Panc1 (cell line): ENCODE results near the gene BMAL1. TPM values are rescaled to one million over a fixed set of nuclear protein-coding genes. Genes with fewer than 3 reads are reported as not detected.

ENCODE experiments used
- ATAC-seq: fragments of 200-7000 bp; cut with Tn5 transposase; 2 replicates; pipeline ENCODE4 v1.9.1; 2020; ENCODE audit warnings: mild to moderate bottlenecking, moderate library complexity
- BruUV-seq: library from RNA; stranded (reverse); fragments of 400-500 nt; replicated peaks from 2 replicates; lab custom pipeline; 2021; lab: Mats Ljungman, UMichigan
- CTCF ChIA-PET: fragments of 300-600 bp; sonication (Branson Sonifier 250); formaldehyde crosslinking; loops from one replicate; lab custom pipeline; 2022; ENCODE audit warnings: antibody characterized with exemption; lab: Charles Lee
- POLR2A ChIA-PET: fragments of 300-600 bp; sonication (Branson Sonifier 250); formaldehyde crosslinking; loops from one replicate; lab custom pipeline; 2022; ENCODE audit warnings: antibody characterized with exemption; lab: Charles Lee
- DNase-seq: peaks from one replicate; pipeline ENCODE4 v3.0.0-alpha.2; 2010; ENCODE audit warnings: low read depth, low spot score
- H3K27ac ChIP-seq: 2 replicates; pipeline ENCODE4 v1.5.1; 2011; ENCODE audit warnings: mild to moderate bottlenecking, low read length, inconsistent platforms
- H3K27me3 ChIP-seq: fragments of 200-500 bp; sonication (Bioruptor generic); 2 replicates; pipeline ENCODE4 v1.6.0; 2014; ENCODE audit warnings: low read length, inconsistent platforms; ENCODE audit not compliant: control insufficient read depth, insufficient read depth
- H3K36me3 ChIP-seq: fragments of 200-500 bp; sonication (Bioruptor generic); 2 replicates; pipeline ENCODE4 v1.5.1; 2014; ENCODE audit warnings: inconsistent platforms, mild to moderate bottlenecking, low read length, moderate library complexity; ENCODE audit not compliant: control insufficient read depth, insufficient read depth
- H3K4me1 ChIP-seq: 2 replicates; pipeline ENCODE4 v1.5.1; 2011; ENCODE audit warnings: inconsistent platforms, mild to moderate bottlenecking, low read length, moderate library complexity; ENCODE audit not compliant: control insufficient read depth, insufficient read depth
- H3K4me3 ChIP-seq, 2 experiments: 2 replicates each; pipeline ENCODE4 v1.5.1; 2011 to 2012; ENCODE audit warnings: low read depth in 2 of 2, low read length in 2 of 2, mild to moderate bottlenecking in 2 of 2, inconsistent platforms in 1 of 2, moderate library complexity in 1 of 2
- H3K9me3 ChIP-seq: fragments of 200-500 bp; sonication (Bioruptor generic); 2 replicates; pipeline ENCODE4 v1.5.1; 2014; ENCODE audit warnings: low read depth, mild to moderate bottlenecking, inconsistent platforms, low read length, moderate library complexity; ENCODE audit not compliant: control insufficient read depth, insufficient read depth
- POLR2AphosphoS5 ChIP-seq: IDR thresholded peaks from 2 replicates; pipeline ENCODE4 v1.6.1; 2012; ENCODE audit warnings: mild to moderate bottlenecking, low read depth, low read length, moderate library complexity
- SIN3A ChIP-seq: IDR thresholded peaks from 2 replicates; pipeline ENCODE4 v1.6.1; 2012; ENCODE audit warnings: low read depth, mild to moderate bottlenecking, low read length, moderate library complexity, borderline replicate concordance; ENCODE audit not compliant: insufficient read depth
- TCF7L2 ChIP-seq: IDR thresholded peaks from 2 replicates; pipeline ENCODE4 v1.6.1; 2011; ENCODE audit warnings: mild to moderate bottlenecking, low read depth, low read length, inconsistent platforms
- in situ Hi-C: cut with HindIII; loops from 2 replicates; pipeline ENCODE4 v1.10.0; 2016; ENCODE audit warnings: low sequenced_read_pairs, low pct_unique_long_range_greater_than_20kb
- intact Hi-C: fragments of 100-400 bp; cut with micrococcal nuclease; formaldehyde crosslinking; loops from one replicate; pipeline ENCODE4 v1.10.0; 2022; ENCODE audit not compliant: unreplicated experiment
- total RNA-seq: library from RNA; stranded (reverse); gene quantifications from one replicate; pipeline ENCODE4 v1.2.1, GENCODE V29; 2021; ENCODE audit not compliant: unreplicated experiment
- TF ChIP-seq, protein P1 (sequence below), 2 experiments: IDR thresholded peaks; 2 replicates each; pipeline ENCODE4 v1.6.1; 2011 to 2012; ENCODE audit warnings: low read depth in 2 of 2, control low read depth in 1 of 2, low read length in 1 of 2, mild to moderate bottlenecking in 1 of 2, moderate library complexity in 1 of 2; ENCODE audit not compliant: insufficient read depth in 1 of 2
- TF ChIP-seq, protein P2 (sequence below): fragments of 450-650 bp; IDR thresholded peaks from 2 replicates; pipeline ENCODE4 v1.5.1; 2017; ENCODE audit warnings: mild to moderate bottlenecking

BMAL1 gene
- total RNA-seq, 1 experiment from 2014 or later, result 9.3 TPM

DNA sequence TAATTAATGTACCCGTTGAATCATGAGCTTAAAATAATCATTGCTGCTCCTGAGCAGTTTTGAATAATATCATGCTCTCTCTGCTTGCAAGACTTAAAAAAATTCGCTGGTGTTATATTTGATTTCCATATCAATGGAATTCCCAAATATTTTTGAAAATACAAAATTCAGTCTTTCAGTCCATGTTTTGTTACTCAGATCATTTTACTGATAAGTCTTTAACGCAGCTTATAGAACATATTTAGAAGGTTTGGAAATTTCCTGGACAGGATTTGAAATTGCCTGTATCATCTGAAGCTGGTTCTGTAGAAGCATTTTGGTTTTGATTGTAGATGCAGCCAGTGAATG, 1.9 kb downstream of the BMAL1 start:
- no peak for ATAC-seq
- TF ChIP-seq, protein P1, sequence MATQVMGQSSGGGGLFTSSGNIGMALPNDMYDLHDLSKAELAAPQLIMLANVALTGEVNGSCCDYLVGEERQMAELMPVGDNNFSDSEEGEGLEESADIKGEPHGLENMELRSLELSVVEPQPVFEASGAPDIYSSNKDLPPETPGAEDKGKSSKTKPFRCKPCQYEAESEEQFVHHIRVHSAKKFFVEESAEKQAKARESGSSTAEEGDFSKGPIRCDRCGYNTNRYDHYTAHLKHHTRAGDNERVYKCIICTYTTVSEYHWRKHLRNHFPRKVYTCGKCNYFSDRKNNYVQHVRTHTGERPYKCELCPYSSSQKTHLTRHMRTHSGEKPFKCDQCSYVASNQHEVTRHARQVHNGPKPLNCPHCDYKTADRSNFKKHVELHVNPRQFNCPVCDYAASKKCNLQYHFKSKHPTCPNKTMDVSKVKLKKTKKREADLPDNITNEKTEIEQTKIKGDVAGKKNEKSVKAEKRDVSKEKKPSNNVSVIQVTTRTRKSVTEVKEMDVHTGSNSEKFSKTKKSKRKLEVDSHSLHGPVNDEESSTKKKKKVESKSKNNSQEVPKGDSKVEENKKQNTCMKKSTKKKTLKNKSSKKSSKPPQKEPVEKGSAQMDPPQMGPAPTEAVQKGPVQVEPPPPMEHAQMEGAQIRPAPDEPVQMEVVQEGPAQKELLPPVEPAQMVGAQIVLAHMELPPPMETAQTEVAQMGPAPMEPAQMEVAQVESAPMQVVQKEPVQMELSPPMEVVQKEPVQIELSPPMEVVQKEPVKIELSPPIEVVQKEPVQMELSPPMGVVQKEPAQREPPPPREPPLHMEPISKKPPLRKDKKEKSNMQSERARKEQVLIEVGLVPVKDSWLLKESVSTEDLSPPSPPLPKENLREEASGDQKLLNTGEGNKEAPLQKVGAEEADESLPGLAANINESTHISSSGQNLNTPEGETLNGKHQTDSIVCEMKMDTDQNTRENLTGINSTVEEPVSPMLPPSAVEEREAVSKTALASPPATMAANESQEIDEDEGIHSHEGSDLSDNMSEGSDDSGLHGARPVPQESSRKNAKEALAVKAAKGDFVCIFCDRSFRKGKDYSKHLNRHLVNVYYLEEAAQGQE (IDR thresholded peaks at IDR 0.05; ENCODE audit: insufficient read depth in 1 of 2, low read depth in 2 of 2, low read length in 1 of 2), result no peak
- TF ChIP-seq, protein P2, sequence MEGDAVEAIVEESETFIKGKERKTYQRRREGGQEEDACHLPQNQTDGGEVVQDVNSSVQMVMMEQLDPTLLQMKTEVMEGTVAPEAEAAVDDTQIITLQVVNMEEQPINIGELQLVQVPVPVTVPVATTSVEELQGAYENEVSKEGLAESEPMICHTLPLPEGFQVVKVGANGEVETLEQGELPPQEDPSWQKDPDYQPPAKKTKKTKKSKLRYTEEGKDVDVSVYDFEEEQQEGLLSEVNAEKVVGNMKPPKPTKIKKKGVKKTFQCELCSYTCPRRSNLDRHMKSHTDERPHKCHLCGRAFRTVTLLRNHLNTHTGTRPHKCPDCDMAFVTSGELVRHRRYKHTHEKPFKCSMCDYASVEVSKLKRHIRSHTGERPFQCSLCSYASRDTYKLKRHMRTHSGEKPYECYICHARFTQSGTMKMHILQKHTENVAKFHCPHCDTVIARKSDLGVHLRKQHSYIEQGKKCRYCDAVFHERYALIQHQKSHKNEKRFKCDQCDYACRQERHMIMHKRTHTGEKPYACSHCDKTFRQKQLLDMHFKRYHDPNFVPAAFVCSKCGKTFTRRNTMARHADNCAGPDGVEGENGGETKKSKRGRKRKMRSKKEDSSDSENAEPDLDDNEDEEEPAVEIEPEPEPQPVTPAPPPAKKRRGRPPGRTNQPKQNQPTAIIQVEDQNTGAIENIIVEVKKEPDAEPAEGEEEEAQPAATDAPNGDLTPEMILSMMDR, result no peak
- TF ChIP-seq POLR2AphosphoS5, result no peak
- no peak for TF ChIP-seq SIN3A
- H3K4me1 ChIP-seq, result peaks cover 5% of the 10 kb centered on the region
- H3K27ac ChIP-seq, result no peak overlapping the region
- H3K9me3 ChIP-seq, result no peaks in the 10 kb centered on the region
- BruUV-seq, result no TSS peak
- intact Hi-C loops (no loop called here), in situ Hi-C loops (no loop called here)
- peaks cover 36% of the 10 kb centered on the region for H3K27me3 ChIP-seq
- no peaks in the 10 kb centered on the region; the same call in 1 of the 2 replicates for H3K36me3 ChIP-seq
- CTCF ChIA-PET, result interaction anchor here (0.7 kb wide), 2 partner anchors 46 to 371 kb away, joined by 3 read pairs; no protein-coding TSS in a partner anchor
- no peak for DNase-seq
- POLR2A ChIA-PET, result no interaction called here
- no peak overlapping the region for H3K4me3 ChIP-seq

DNA sequence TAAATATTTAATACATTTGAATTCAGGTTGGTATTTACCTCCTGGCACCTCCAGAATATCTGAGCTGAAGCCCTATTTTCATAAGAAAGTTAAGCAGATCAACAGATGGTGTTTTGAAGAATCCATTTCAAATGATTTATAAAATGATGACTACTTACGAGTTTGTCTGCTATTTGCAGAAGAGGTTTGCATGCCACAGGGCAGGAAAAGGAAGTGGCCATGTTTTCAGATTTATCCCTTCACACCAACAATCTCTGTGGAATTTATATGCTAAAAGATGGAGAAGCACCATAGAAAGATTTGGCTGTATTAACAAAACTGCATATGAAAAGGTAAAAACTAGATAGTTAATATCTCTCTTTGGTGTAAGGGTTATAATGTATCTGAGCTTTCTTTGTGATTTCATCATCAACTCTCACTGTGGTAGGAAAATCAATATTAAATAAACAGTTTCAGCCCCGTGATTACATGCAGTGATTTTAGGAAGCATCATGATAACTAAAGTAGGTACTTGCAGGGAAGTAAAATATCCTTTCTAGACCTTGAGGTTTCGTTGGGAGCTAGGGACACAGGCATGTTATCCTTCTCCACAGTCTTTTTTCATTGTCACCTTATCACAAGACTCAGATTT, 2.6 kb downstream of the BMAL1 start:
- ATAC-seq, result no peak
- peaks cover 5% of the 10 kb centered on the region for H3K4me1 ChIP-seq
- H3K9me3 ChIP-seq, result no peaks in the 10 kb centered on the region
- ChIA-PET POLR2A (no interaction called here), CTCF (no interaction called here)
- in situ Hi-C loops, result no loop called here
- H3K4me3 ChIP-seq, result no peak overlapping the region
- TSS peak; percentile 74 for BruUV-seq
- no peak overlapping the region for H3K27ac ChIP-seq
- no peak for DNase-seq
- TF ChIP-seq, protein P2, result no peak
- TF ChIP-seq SIN3A (no peak), TCF7L2 (no peak)
- no peaks in the 10 kb centered on the region; the same call in 1 of the 2 replicates for H3K36me3 ChIP-seq
- H3K27me3 ChIP-seq, result peaks cover 29% of the 10 kb centered on the region
- intact Hi-C loops, result no loop called here
